ENCODE data around the gene NOTCH2. TPM values are rescaled to one million over a fixed set of nuclear protein-coding genes. Genes with fewer than 3 reads are reported as not detected.
"Not testable (repeated sequence)": the region's sequence is repeated elsewhere in the genome, so short reads cannot be mapped to it uniquely, and the experiment has no call there.

The NOTCH2 gene
- polyA plus RNA-seq, 1 donor (not counting 4 experiments of a cell fraction or from before 2014, with no cell fraction given) = 22.5 TPM

- dilution Hi-C loops (cut with MboI; ENCODE audit: extremely low pct_ligation_motif_present, low sequenced_read_pairs); H3K4me2 ChIP-seq (ENCODE audit: control insufficient read depth, extremely low read depth, insufficient read depth, low read depth, low read length); H3K27ac ChIP-seq (ENCODE audit: control insufficient read depth, insufficient read depth, low read length); H2AFZ ChIP-seq (ENCODE audit: control insufficient read depth, low read length); H3K36me3 ChIP-seq (ENCODE audit: control insufficient read depth in 2 of 2, extremely low read depth in 1 of 2, insufficient read depth in 2 of 2, low read length in 2 of 2); H3K9me1 ChIP-seq (ENCODE audit: control insufficient read depth, extremely low read depth, insufficient read depth, low read length); H3K4me3 ChIP-seq (ENCODE audit: control insufficient read depth in 2 of 3, extremely low read depth in 1 of 3, insufficient read depth in 2 of 3, low read depth in 1 of 3, low read length in 3 of 3); H3K4me1 ChIP-seq (ENCODE audit: control insufficient read depth, extremely low read depth, insufficient read depth, low read length); H4K20me1 ChIP-seq (ENCODE audit: control insufficient read depth, extremely low read depth, insufficient read depth, low read length); DNase-seq (ENCODE audit: low read depth, low spot score); H3K79me2 ChIP-seq (ENCODE audit: control insufficient read depth, insufficient read depth, low read length); H3K27me3 ChIP-seq (ENCODE audit: control insufficient read depth, extremely low read depth, insufficient read depth, low read length); FAIRE-seq; H3K9ac ChIP-seq (ENCODE audit: control insufficient read depth, extremely low read depth, insufficient read depth, low read length); H3K9me3 ChIP-seq (ENCODE audit: control insufficient read depth, low read depth, low read length): not testable (repeated sequence)
Measured at GRCh38 chr1:120032253-120032652, 37.2 kb downstream of the NOTCH2 start.

GRCh38 chr1:120023791-120024190 is 45.7 kb downstream of the NOTCH2 start:
- H3K36me3 ChIP-seq (ENCODE audit: control insufficient read depth in 2 of 2, extremely low read depth in 1 of 2, insufficient read depth in 2 of 2, low read length in 2 of 2); H3K4me3 ChIP-seq (ENCODE audit: control insufficient read depth in 2 of 3, extremely low read depth in 1 of 3, insufficient read depth in 2 of 3, low read depth in 1 of 3, low read length in 3 of 3); H3K79me2 ChIP-seq (ENCODE audit: control insufficient read depth, insufficient read depth, low read length); H3K4me2 ChIP-seq (ENCODE audit: control insufficient read depth, extremely low read depth, insufficient read depth, low read depth, low read length); H3K9me3 ChIP-seq (ENCODE audit: control insufficient read depth, low read depth, low read length); H3K4me1 ChIP-seq (ENCODE audit: control insufficient read depth, extremely low read depth, insufficient read depth, low read length); H3K9me1 ChIP-seq (ENCODE audit: control insufficient read depth, extremely low read depth, insufficient read depth, low read length); H3K9ac ChIP-seq (ENCODE audit: control insufficient read depth, extremely low read depth, insufficient read depth, low read length); FAIRE-seq; H3K27me3 ChIP-seq (ENCODE audit: control insufficient read depth, extremely low read depth, insufficient read depth, low read length); DNase-seq (ENCODE audit: low read depth, low spot score); dilution Hi-C loops (cut with MboI; ENCODE audit: extremely low pct_ligation_motif_present, low sequenced_read_pairs); H4K20me1 ChIP-seq (ENCODE audit: control insufficient read depth, extremely low read depth, insufficient read depth, low read length); H2AFZ ChIP-seq (ENCODE audit: control insufficient read depth, low read length); H3K27ac ChIP-seq (ENCODE audit: control insufficient read depth, insufficient read depth, low read length): not testable (repeated sequence)

- DNase-seq (ENCODE audit: low read depth, low spot score); H3K79me2 ChIP-seq (ENCODE audit: control insufficient read depth, insufficient read depth, low read length); H2AFZ ChIP-seq (ENCODE audit: control insufficient read depth, low read length); H3K27me3 ChIP-seq (ENCODE audit: control insufficient read depth, extremely low read depth, insufficient read depth, low read length); FAIRE-seq; dilution Hi-C loops (cut with MboI; ENCODE audit: extremely low pct_ligation_motif_present, low sequenced_read_pairs); H3K4me1 ChIP-seq (ENCODE audit: control insufficient read depth, extremely low read depth, insufficient read depth, low read length); H4K20me1 ChIP-seq (ENCODE audit: control insufficient read depth, extremely low read depth, insufficient read depth, low read length); H3K4me2 ChIP-seq (ENCODE audit: control insufficient read depth, extremely low read depth, insufficient read depth, low read depth, low read length); H3K9ac ChIP-seq (ENCODE audit: control insufficient read depth, extremely low read depth, insufficient read depth, low read length); H3K27ac ChIP-seq (ENCODE audit: control insufficient read depth, insufficient read depth, low read length); H3K9me1 ChIP-seq (ENCODE audit: control insufficient read depth, extremely low read depth, insufficient read depth, low read length); H3K9me3 ChIP-seq (ENCODE audit: control insufficient read depth, low read depth, low read length); H3K36me3 ChIP-seq (ENCODE audit: control insufficient read depth in 2 of 2, extremely low read depth in 1 of 2, insufficient read depth in 2 of 2, low read length in 2 of 2); H3K4me3 ChIP-seq (ENCODE audit: control insufficient read depth in 2 of 3, extremely low read depth in 1 of 3, insufficient read depth in 2 of 3, low read depth in 1 of 3, low read length in 3 of 3): not testable (repeated sequence)
Measured at GRCh38 chr1:120014978-120015377, 54.5 kb downstream of the NOTCH2 start.

GRCh38 chr1:120008320-120008719 is 61.1 kb downstream of the NOTCH2 start:
- DNase-seq (ENCODE audit: low read depth, low spot score); H3K36me3 ChIP-seq (ENCODE audit: control insufficient read depth in 2 of 2, extremely low read depth in 1 of 2, insufficient read depth in 2 of 2, low read length in 2 of 2); dilution Hi-C loops (cut with MboI; ENCODE audit: extremely low pct_ligation_motif_present, low sequenced_read_pairs); H3K9me3 ChIP-seq (ENCODE audit: control insufficient read depth, low read depth, low read length); H3K79me2 ChIP-seq (ENCODE audit: control insufficient read depth, insufficient read depth, low read length); H2AFZ ChIP-seq (ENCODE audit: control insufficient read depth, low read length); H3K4me2 ChIP-seq (ENCODE audit: control insufficient read depth, extremely low read depth, insufficient read depth, low read depth, low read length); FAIRE-seq; H4K20me1 ChIP-seq (ENCODE audit: control insufficient read depth, extremely low read depth, insufficient read depth, low read length); H3K4me1 ChIP-seq (ENCODE audit: control insufficient read depth, extremely low read depth, insufficient read depth, low read length); H3K4me3 ChIP-seq (ENCODE audit: control insufficient read depth in 2 of 3, extremely low read depth in 1 of 3, insufficient read depth in 2 of 3, low read depth in 1 of 3, low read length in 3 of 3); H3K27me3 ChIP-seq (ENCODE audit: control insufficient read depth, extremely low read depth, insufficient read depth, low read length); H3K27ac ChIP-seq (ENCODE audit: control insufficient read depth, insufficient read depth, low read length); H3K9me1 ChIP-seq (ENCODE audit: control insufficient read depth, extremely low read depth, insufficient read depth, low read length); H3K9ac ChIP-seq (ENCODE audit: control insufficient read depth, extremely low read depth, insufficient read depth, low read length): not testable (repeated sequence)

- H3K27me3 ChIP-seq (ENCODE audit: control insufficient read depth, extremely low read depth, insufficient read depth, low read length); H3K79me2 ChIP-seq (ENCODE audit: control insufficient read depth, insufficient read depth, low read length); H3K4me1 ChIP-seq (ENCODE audit: control insufficient read depth, extremely low read depth, insufficient read depth, low read length); H3K36me3 ChIP-seq (ENCODE audit: control insufficient read depth in 2 of 2, extremely low read depth in 1 of 2, insufficient read depth in 2 of 2, low read length in 2 of 2); H3K4me3 ChIP-seq (ENCODE audit: control insufficient read depth in 2 of 3, extremely low read depth in 1 of 3, insufficient read depth in 2 of 3, low read depth in 1 of 3, low read length in 3 of 3); DNase-seq (ENCODE audit: low read depth, low spot score); FAIRE-seq; H2AFZ ChIP-seq (ENCODE audit: control insufficient read depth, low read length); H3K27ac ChIP-seq (ENCODE audit: control insufficient read depth, insufficient read depth, low read length); H4K20me1 ChIP-seq (ENCODE audit: control insufficient read depth, extremely low read depth, insufficient read depth, low read length); H3K9me1 ChIP-seq (ENCODE audit: control insufficient read depth, extremely low read depth, insufficient read depth, low read length); H3K9me3 ChIP-seq (ENCODE audit: control insufficient read depth, low read depth, low read length); dilution Hi-C loops (cut with MboI; ENCODE audit: extremely low pct_ligation_motif_present, low sequenced_read_pairs); H3K9ac ChIP-seq (ENCODE audit: control insufficient read depth, extremely low read depth, insufficient read depth, low read length); H3K4me2 ChIP-seq (ENCODE audit: control insufficient read depth, extremely low read depth, insufficient read depth, low read depth, low read length): not testable (repeated sequence)
Measured at GRCh38 chr1:120007850-120008249, 61.6 kb downstream of the NOTCH2 start.
